ENCODE measurements around the gene SIRT5. TPM values are rescaled to one million over a fixed set of nuclear protein-coding genes. Genes with fewer than 3 reads are reported as not detected.

SIRT5 gene
- total RNA-seq, 1 experiment from 2014 or later: 7.6 TPM

DNA sequence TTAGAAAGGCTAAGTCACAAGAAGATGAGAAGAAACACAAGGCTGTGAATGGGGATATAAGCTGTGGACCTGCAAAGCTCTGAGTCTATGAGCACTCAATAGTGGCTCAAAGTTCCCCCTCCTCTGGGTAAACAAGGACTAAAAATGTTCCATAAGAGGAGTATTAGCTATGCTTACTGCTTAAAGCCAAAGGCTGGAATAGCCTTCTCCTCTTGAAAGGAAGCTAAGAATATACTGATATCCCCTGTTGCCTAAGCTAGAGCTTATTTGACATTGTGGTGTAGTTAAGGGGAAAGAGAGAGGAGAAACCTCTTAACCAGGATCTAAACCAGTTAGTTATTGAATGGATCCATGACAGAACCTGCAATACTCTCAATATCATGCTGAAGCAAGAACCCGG is 86.5 kb downstream of the SIRT5 start:
- H3K27ac ChIP-seq (ENCODE audit: low read depth, low read length, poor library complexity, severe bottlenecking): no peak overlapping the region
- BruUV-seq (replicated peaks): no TSS peak
- DNase-seq (ENCODE audit: low spot score): no peak
- POLR2A ChIA-PET (ENCODE audit: low non-redundant PET): interaction anchor here (0.6 kb wide), 1 partner anchor 487 kb away, joined by 4 read pairs; no protein-coding TSS in a partner anchor
- CTCF ChIA-PET: no interaction called here
- H3K4me3 ChIP-seq (ENCODE audit: low read depth, low read length, poor library complexity, severe bottlenecking): no peak overlapping the region
- no peak for TF ChIP-seq EZH2 (IDR thresholded peaks at IDR 0.05; ENCODE audit: borderline replicate concordance, low read depth, low read length, poor library complexity, severe bottlenecking)
- TF ChIP-seq CTCF (conservative IDR thresholded peaks at IDR 0.05; ENCODE audit: low read depth, low read length): no peak
- no peaks in the 10 kb centered on the region for H3K27me3 ChIP-seq (replicated peaks; ENCODE audit: insufficient read depth, low read depth, low read length, poor library complexity)
- no peaks in the 10 kb centered on the region for H3K36me3 ChIP-seq (ENCODE audit: insufficient read depth, low read length, poor library complexity, severe bottlenecking)
- H3K4me1 ChIP-seq (ENCODE audit: insufficient read depth, low read length, poor library complexity, severe bottlenecking): no peaks in the 10 kb centered on the region
- H3K9me3 ChIP-seq (ENCODE audit: low read depth, low read length, poor library complexity, severe bottlenecking): no peaks in the 10 kb centered on the region
- intact Hi-C loops (cut with micrococcal nuclease; ENCODE audit: unreplicated experiment): no loop called here

- TF ChIP-seq CTCF (conservative IDR thresholded peaks at IDR 0.05; ENCODE audit: low read depth, low read length): no peak
- TF ChIP-seq EZH2 (IDR thresholded peaks at IDR 0.05; ENCODE audit: borderline replicate concordance, low read depth, low read length, poor library complexity, severe bottlenecking): no peak
- intact Hi-C loops (cut with micrococcal nuclease; ENCODE audit: unreplicated experiment): no loop called here
- POLR2A ChIA-PET (ENCODE audit: low non-redundant PET): no interaction called here
These were observed 87.2 kb downstream of the SIRT5 start for GRCh38 chr6:13661647-13662046.

DNA sequence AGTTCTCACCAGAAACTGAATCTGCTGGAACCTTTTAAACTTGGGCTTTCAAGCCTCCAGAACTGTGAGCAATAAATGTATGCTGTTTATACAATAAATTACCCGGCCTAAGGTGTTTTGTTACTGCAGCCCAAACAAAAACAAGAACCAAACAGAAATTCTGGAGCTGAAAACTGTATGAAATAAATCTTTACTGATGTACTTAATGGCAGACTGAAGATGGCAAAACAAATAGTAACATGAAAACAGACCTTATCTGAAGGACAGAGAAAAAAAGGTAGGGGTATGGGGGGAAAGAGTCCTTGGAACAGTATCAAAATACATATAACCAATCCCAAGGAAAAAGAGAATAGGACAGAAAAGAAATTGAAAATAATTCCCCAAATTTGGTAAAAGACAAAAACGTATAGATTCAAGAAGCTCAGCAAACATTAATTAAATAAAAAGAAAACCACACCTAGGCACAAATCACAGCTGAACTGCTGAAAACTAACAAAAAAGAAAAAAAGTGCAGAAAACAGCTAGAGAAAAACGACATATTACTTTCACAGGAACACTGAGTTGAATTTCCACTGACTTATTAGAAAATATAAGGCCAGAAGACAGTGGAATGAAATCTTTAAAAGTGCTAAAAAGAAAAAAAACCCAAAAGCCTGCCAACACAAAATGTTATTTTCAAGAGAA is 88.4 kb downstream of the SIRT5 start:
- POLR2A ChIA-PET (ENCODE audit: low non-redundant PET): no interaction called here
- H3K4me1 ChIP-seq (ENCODE audit: insufficient read depth, low read length, poor library complexity, severe bottlenecking): no peaks in the 10 kb centered on the region
- no peak for DNase-seq (ENCODE audit: low spot score)
- no peak overlapping the region for H3K27ac ChIP-seq (ENCODE audit: low read depth, low read length, poor library complexity, severe bottlenecking)
- no TSS peak for BruUV-seq (replicated peaks)
- TF ChIP-seq CTCF (conservative IDR thresholded peaks at IDR 0.05; ENCODE audit: low read depth, low read length): no peak
- TF ChIP-seq EZH2 (IDR thresholded peaks at IDR 0.05; ENCODE audit: borderline replicate concordance, low read depth, low read length, poor library complexity, severe bottlenecking): no peak
- no peak overlapping the region for H3K4me3 ChIP-seq (ENCODE audit: low read depth, low read length, poor library complexity, severe bottlenecking)
- H3K36me3 ChIP-seq (ENCODE audit: insufficient read depth, low read length, poor library complexity, severe bottlenecking): no peaks in the 10 kb centered on the region
- intact Hi-C loops (cut with micrococcal nuclease; ENCODE audit: unreplicated experiment): no loop called here
- H3K9me3 ChIP-seq (ENCODE audit: low read depth, low read length, poor library complexity, severe bottlenecking): no peaks in the 10 kb centered on the region
- H3K27me3 ChIP-seq (replicated peaks; ENCODE audit: insufficient read depth, low read depth, low read length, poor library complexity): no peaks in the 10 kb centered on the region
- CTCF ChIA-PET: no interaction called here

More at GRCh38 chr6:13661647-13662046, 87.2 kb downstream of the SIRT5 start:
- no peaks in the 10 kb centered on the region for H3K9me3 ChIP-seq (ENCODE audit: low read depth, low read length, poor library complexity, severe bottlenecking)
- no TSS peak for BruUV-seq (replicated peaks)
- no peaks in the 10 kb centered on the region for H3K36me3 ChIP-seq (ENCODE audit: insufficient read depth, low read length, poor library complexity, severe bottlenecking)
- H3K27me3 ChIP-seq (replicated peaks; ENCODE audit: insufficient read depth, low read depth, low read length, poor library complexity): no peaks in the 10 kb centered on the region
- no peak overlapping the region for H3K4me3 ChIP-seq (ENCODE audit: low read depth, low read length, poor library complexity, severe bottlenecking)
- H3K27ac ChIP-seq (ENCODE audit: low read depth, low read length, poor library complexity, severe bottlenecking): no peak overlapping the region
- CTCF ChIA-PET: no interaction called here
- no peaks in the 10 kb centered on the region for H3K4me1 ChIP-seq (ENCODE audit: insufficient read depth, low read length, poor library complexity, severe bottlenecking)
- DNase-seq (ENCODE audit: low spot score): no peak
